CD4-positive, alpha-beta T cell treated with Interleukin-12 subunit alpha and Interleukin-12 subunit beta, for 1 hour (primary cell): ENCODE measurements around the gene ABL1.

Experiments
- DNase-seq: peaks from one replicate; pipeline ENCODE4 v3.0.0-alpha.2; 2020

Gene ABL1

DNA sequence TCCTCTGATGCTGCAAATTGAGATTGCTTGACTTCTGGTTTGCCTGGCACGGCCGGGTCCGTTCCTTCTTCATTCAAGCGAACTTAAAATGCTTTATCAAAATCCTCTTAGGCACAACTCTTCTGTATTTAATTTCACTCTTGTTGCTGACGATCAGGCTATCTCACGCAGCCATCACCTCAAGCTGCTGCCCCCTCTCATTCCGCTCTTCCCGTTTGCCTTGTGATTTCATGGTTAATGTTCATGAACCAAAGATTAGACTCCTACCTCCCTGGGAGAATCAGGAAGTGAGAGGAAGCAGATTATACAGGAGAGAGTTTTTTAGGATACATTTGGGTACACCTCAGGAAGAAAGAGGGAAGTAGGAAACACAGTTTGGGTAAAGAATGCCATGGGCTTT is 38.9 kb downstream of the ABL1 start:
- DNase-seq = no peak

DNA sequence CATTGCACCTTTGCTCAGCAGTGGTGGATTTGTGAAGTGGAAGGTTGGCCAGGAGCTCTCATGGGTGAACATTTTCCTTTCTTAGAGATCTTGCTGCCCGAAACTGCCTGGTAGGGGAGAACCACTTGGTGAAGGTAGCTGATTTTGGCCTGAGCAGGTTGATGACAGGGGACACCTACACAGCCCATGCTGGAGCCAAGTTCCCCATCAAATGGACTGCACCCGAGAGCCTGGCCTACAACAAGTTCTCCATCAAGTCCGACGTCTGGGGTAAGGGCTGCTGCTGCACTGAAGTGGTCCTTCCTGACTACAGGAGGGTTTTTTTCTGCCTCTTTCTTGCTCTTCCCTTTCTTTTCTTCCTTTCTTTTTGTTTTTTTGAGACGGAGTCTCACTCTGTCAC is 39.7 kb downstream of the ABL1 start:
- DNase-seq = no peak

DNA sequence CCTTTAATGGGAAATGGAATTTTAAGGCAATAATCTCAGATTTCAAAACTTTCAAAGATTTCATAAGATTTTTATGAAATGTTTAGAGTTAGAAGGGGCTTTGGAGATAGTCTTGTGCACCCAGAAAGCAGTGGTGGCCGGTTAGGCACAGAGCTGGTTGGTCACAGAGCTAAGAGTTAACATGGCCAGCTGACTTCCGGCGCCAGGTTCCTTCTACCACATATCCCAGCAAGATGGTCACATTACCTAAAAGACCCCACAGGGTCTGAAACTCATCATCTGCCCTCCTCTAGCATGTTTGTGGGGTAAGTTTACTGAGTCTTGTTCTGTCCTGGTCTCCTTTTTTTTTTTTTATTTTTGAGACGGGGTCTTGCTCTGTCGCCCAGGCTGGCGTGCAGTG is 42.2 kb downstream of the ABL1 start:
- DNase-seq = no peak

DNA sequence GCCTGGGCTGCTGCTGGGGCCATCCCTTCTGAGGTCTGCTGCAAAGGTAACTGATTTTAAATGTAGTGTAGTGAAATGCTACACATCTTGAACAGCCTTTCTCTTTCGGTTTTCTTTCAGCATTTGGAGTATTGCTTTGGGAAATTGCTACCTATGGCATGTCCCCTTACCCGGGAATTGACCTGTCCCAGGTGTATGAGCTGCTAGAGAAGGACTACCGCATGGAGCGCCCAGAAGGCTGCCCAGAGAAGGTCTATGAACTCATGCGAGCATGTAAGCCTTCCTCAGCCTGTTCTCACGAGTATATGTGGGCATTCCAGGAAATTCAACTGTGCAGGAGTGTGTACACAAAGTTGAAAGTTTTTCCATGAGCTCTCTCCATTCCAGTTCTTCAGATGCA is 43.2 kb downstream of the ABL1 start:
- no peak for DNase-seq

DNA sequence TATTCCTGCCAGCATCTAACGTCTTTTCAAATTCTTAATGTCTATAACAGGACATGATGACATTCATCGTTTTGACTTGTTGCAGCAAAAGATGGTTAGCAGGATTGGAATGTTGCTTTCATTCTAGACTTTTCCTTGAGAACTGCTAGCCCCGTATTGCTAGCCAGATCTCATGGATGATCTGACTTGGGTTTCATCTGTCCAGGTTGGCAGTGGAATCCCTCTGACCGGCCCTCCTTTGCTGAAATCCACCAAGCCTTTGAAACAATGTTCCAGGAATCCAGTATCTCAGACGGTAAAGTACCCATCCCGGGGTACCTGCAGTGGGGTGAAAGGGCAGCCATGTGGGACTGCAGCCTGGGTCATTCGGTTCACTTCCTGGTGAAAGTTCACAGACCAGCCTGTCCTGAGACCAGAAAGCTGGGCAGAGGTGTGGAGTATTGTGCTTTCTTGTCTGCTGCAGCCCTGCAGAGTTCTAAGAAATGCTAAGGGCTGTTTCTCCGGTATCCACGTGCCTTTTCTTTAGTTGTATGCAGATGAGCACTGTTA is 44.9 kb downstream of the ABL1 start:
- no peak for DNase-seq

DNA sequence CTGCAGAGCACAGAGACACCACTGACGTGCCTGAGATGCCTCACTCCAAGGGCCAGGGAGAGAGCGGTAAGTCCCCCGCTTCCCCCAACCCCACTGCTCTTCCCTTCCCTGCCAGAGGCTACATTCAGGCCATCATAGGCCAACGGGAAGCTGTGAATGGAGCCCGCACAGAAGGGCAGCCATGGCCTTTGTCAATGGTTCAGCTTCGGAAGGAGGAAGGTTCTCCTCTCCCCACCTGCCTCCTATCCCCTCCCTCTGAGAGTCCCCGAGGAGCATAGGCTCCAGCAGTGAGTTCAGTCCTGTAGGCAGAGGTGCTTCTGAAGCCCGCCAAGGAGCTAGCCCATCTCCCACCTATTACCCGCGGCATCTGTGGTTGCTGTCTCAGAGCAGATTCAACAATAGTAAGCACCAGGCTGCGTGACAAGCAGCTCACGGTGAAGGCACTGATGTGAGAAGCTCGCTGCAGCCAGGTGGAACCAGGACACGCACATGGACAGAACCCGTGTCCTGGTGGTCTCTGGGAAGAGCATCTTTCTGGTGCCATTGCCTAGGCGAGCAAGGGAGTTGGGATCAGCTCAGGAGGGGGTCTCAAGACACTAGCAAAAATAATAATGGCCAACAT is 45.7 kb downstream of the ABL1 start:
- DNase-seq = no peak

DNA sequence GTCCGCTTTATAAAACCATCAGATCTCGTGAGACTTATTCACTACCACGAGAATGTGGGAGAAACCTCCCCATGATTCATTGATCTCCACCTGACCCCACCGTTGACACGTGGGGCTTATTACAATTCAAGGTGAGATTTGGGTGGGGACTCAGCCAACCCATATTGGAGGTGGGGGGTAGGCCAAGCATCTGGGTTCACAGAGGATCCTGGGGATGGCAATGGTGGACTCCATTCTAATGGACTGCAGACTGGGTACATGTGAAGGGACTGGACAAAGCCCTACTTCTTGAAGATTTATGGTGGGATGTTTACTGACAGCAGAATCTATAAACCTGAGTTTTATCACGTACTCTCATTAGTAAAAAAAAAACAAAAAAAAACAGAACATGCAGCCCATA is 46.5 kb downstream of the ABL1 start:
- DNase-seq = no peak

DNA sequence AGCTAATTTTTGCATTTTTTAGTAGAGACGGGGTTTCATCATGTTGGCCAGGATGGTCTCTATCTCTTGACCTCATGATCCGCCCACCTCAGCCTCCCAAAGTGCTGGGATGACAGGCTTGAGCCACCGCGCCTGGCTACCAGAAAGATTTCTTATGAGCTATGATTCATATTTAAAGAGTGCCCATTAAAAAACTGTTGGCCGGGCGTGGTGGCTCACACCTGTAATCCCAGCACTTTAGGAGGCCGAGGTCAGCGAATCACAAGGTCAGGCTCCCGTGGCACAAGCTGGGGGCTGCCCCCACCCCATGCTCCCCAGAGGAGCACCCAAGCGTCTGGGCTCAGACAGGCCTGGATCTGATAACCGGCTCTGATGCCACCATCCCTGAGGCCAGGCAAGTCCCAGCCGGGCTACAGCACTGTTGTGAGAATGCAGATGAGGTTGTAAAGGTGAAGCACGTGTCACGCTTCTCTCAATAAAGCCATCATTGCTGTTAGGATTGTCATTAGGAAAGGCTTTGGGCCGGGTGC is 47.7 kb downstream of the ABL1 start:
- DNase-seq = no peak

DNA sequence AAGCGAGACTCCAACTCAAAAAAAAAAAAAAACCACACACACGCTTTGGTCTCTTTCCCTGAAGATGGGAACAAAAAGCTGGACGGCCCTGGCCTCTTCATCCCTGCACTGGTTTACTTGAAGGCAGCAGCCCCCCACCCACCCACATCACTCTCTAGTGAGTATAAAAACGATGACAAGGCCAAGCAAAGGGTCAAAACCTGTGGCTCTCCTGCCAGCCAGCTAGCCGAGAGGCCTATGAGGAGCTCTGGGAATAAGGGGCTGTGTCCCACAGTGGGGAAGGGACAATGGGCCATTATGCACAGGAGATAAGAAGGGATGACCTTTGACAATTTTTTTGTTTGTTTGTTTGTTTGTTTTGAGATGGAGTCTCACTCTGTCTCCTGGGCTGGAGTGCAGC is 48.4 kb downstream of the ABL1 start:
- no peak for DNase-seq

DNA sequence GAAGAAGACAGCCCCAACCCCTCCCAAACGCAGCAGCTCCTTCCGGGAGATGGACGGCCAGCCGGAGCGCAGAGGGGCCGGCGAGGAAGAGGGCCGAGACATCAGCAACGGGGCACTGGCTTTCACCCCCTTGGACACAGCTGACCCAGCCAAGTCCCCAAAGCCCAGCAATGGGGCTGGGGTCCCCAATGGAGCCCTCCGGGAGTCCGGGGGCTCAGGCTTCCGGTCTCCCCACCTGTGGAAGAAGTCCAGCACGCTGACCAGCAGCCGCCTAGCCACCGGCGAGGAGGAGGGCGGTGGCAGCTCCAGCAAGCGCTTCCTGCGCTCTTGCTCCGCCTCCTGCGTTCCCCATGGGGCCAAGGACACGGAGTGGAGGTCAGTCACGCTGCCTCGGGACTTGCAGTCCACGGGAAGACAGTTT is 49.1 kb downstream of the ABL1 start:
- DNase-seq = no peak

DNA sequence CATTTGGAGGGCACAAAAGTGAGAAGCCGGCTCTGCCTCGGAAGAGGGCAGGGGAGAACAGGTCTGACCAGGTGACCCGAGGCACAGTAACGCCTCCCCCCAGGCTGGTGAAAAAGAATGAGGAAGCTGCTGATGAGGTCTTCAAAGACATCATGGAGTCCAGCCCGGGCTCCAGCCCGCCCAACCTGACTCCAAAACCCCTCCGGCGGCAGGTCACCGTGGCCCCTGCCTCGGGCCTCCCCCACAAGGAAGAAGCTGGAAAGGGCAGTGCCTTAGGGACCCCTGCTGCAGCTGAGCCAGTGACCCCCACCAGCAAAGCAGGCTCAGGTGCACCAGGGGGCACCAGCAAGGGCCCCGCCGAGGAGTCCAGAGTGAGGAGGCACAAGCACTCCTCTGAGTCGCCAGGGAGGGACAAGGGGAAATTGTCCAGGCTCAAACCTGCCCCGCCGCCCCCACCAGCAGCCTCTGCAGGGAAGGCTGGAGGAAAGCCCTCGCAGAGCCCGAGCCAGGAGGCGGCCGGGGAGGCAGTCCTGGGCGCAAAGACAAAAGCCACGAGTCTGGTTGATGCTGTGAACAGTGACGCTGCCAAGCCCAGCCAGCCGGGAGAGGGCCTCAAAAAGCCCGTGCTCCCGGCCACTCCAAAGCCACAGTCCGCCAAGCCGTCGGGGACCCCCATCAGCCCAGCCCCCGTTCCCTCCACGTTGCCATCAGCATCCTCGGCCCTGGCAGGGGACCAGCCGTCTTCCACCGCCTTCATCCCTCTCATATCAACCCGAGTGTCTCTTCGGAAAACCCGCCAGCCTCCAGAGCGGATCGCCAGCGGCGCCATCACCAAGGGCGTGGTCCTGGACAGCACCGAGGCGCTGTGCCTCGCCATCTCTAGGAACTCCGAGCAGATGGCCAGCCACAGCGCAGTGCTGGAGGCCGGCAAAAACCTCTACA is 49.8 kb downstream of the ABL1 start:
- DNase-seq = no peak

DNA sequence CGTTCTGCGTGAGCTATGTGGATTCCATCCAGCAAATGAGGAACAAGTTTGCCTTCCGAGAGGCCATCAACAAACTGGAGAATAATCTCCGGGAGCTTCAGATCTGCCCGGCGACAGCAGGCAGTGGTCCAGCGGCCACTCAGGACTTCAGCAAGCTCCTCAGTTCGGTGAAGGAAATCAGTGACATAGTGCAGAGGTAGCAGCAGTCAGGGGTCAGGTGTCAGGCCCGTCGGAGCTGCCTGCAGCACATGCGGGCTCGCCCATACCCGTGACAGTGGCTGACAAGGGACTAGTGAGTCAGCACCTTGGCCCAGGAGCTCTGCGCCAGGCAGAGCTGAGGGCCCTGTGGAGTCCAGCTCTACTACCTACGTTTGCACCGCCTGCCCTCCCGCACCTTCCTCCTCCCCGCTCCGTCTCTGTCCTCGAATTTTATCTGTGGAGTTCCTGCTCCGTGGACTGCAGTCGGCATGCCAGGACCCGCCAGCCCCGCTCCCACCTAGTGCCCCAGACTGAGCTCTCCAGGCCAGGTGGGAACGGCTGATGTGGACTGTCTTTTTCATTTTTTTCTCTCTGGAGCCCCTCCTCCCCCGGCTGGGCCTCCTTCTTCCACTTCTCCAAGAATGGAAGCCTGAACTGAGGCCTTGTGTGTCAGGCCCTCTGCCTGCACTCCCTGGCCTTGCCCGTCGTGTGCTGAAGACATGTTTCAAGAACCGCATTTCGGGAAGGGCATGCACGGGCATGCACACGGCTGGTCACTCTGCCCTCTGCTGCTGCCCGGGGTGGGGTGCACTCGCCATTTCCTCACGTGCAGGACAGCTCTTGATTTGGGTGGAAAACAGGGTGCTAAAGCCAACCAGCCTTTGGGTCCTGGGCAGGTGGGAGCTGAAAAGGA is 50.7 kb downstream of the ABL1 start:
- DNase-seq = no peak

DNA sequence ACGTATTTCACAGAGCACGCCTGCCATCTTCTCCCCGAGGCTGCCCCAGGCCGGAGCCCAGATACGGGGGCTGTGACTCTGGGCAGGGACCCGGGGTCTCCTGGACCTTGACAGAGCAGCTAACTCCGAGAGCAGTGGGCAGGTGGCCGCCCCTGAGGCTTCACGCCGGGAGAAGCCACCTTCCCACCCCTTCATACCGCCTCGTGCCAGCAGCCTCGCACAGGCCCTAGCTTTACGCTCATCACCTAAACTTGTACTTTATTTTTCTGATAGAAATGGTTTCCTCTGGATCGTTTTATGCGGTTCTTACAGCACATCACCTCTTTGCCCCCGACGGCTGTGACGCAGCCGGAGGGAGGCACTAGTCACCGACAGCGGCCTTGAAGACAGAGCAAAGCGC is 51.9 kb downstream of the ABL1 start:
- no peak for DNase-seq

DNA sequence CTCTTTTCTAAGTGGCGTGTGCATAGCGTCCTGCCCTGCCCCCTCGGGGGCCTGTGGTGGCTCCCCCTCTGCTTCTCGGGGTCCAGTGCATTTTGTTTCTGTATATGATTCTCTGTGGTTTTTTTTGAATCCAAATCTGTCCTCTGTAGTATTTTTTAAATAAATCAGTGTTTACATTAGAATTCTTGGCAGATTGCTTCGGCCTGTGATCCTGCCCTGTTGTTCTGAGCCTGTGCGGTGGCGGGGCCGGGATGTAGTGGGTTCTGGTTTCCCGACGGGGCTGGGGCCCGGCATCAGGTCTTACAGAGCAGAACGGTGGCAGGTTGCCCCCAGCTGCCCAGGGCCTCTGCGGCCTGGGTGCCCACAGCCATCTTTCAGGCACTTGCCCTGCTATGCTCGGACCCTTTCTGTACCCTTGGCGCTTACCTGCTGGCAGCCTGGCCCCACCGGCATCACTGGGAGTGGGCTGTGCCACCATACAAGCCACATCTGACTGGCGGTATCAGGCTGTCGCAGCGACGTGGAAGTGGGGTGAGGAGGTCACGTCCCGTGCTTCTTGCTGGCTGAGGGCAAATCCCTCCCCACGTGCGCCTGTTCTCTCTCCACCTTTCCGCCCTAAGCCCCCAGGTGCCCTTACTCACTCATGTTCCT is 52.6 kb downstream of the ABL1 start:
- no peak for DNase-seq

DNA sequence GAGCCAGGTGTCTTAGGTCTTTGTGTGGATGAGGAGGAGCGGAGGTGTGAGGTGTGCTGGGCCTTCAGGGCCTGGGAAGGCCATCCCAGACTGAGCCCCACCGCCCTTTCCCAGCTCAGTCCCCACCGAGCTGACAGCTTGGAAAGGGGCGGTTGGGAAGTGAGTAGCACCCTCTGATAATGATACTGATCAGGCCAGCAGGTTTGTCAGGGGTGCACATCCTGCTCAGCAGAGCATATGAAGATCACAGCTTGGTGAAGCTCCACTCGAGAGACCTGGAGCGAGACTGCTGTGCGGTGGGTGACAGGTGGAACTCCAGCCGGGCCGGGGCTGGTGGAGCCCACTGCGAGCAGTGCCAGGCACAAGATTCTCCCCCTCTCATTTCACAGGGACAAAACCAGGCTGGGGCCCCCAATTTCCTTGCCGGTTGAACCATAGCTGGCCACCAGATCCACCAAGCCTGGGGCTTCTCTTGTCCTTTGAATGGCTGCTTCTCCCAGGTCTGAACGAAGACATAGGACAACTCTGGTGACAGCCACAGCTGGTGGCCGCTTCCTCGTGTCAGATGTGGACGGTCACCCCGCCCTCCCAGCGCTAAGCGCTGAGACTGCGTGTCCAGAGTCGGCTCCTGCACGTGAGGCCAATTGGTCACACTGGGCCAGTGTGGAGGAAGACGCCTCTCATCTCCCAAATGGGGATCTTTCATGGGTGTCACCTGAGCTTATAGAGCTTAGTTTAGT is 53.3 kb downstream of the ABL1 start:
- DNase-seq = no peak

DNA sequence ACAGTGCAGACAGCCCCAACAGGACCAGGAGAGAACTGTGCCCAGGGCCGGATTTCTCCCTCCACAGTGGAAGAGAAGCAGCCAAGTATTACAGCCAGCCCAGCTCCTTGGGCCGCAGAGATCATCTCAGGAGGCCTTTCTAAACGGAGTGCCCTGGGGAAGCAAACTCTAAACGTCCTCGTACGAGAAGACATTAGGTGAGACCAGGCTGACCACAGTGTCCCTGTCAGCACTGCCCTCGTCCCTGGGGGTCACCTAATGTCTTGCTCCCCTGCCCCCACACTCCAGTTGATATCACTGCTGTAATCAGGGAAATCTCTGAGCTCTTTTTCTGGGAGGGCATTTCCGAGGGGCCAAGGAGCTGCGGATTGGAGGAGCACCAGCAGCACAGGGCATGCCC is 55.1 kb downstream of the ABL1 start:
- no peak for DNase-seq

DNA sequence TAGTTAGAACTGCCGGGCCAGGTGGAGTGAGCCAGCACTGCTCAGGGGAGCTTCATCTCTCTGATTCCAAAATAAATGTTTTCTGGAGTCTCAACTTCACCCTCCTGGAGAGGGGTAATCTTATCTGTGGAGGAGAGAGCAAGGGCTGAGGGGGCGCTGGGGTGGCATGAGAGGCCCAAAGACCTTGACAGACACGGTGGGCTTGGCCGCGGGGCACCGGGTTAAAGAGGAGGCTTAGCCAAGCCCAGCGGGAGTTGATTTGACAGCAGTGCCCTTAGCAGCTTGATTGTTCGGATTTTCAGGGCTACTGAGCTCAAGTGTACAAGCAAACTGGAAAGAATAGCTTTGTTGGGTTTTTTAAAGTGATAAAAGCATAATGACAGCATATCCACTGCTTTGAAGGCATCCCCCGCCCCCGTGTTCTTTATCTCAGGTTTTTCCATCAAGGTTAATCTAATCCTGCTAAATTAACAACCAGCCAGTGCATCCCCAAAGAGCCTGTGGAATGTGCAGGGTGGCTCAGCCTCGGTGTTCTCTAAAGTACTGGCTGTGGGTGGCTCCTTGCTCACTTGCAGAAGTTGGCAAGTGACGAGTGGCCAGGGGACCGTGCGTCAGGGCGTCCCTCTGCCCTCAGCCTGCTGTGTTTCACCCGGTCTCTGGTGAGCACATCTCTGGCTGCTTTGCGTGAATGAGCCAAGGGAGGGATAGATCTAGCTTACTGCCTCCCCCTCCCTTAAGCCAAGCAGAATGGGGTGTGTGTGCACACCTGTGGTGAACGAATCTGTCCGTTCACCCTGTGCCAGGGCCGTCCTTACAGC is 56.0 kb downstream of the ABL1 start:
- no peak for DNase-seq

DNA sequence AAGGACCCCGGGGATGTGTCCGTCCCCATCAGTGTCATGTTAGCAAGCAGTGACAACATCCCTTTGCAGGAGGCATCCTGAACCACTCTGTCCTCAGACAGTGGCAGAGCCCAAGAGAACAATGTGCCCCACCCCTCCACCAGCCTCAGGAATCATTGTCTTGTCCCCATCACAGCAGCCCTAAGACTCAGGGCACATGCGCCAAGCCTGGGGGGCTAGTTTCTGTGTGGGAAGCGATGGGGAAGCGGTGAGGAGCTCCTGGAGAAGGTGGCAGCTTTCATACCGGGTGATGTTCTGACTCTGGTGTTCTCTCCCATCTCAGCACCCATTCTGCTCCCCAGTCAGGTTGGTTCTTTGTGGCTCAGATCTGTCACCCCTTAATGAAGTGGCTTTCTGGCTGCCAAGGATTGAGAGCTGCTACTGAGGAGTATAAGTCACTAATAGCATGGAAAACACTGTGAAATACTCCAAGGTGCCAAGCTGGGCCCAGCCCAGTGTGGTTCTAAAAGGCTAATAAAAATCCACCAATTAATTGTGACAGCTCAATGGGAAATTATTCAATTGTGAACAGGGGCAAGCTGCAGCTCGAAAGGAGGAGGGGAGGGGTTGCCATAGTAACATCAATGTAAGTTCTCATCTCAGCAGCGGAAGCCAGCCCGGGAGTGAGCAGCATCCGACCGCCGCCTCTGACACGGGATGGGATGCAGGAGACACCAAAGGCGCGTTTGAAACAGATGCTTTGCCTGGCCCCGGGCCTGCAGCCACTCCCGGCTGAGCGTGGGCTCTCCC is 56.8 kb downstream of the ABL1 start:
- no peak for DNase-seq

DNA sequence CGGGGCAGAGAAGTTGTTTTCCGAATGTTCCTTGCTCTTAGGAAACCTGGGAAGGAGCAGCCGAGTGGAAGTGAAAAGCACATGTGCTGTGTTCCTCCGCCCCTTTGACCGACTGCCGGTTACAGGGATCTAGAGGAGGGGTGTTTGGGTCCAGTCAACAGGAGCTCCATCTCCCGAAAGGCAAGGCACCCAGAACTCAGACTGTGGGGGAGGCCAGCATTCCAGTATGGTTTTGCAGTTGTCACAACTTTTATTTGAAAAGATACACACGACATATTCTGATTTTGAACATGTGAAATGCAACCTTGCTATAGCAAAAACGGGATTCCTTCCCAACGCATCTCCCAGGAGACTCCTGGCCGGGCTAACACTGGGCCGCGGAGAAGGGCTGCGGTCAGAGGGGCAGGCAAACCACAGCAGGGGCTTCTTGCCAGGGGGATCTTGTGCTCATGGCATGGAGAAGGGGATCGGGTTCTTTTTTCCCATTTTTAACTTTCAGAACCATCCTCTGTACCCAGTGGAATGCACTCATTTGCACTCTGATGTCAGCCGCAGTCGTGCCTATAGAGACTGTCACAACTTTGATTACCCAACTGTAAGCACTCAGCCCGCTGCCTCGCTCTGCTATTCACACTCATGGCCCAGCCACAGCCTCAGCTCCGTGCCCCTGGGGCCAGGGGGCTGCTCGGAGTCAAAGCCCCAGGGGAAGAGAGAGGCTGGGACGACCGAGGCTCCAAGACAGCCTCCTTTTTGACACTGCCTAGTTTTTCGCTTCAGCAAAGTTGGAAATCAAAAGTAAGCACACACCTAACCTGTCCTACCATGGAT is 57.6 kb downstream of the ABL1 start:
- no peak for DNase-seq
